Trophoblast cell (in vitro differentiated cells and primary cell): ENCODE measurements around the gene CCDC83.
A peak's percentile ranks its signal among the peaks of the same experiment; 100 is the strongest.
"Not testable (repeated sequence)": the region's sequence is repeated elsewhere in the genome, so short reads cannot be mapped to it uniquely, and the experiment has no call there.

Source experiments
- DNase-seq, 2 donors: peaks; one replicate each; pipeline ENCODE4 v3.0.0-alpha.2; 2016
- H2AFZ ChIP-seq: 2 replicates; pipeline ENCODE4 v1.6.1; 2013; ENCODE audit warnings: low read length, moderate library complexity, mild to moderate bottlenecking; ENCODE audit not compliant: insufficient read depth, poor library complexity
- H2AK5ac ChIP-seq: 2 replicates; pipeline ENCODE4 v1.6.1; 2013; ENCODE audit warnings: mild to moderate bottlenecking, low read length
- H2BK120ac ChIP-seq: 2 replicates; pipeline ENCODE4 v1.6.1; 2013; ENCODE audit warnings: low read length, mild to moderate bottlenecking, moderate library complexity; ENCODE audit not compliant: insufficient read depth, poor library complexity
- H2BK12ac ChIP-seq: 2 replicates; pipeline ENCODE4 v1.6.1; 2013; ENCODE audit warnings: mild to moderate bottlenecking, low read length, moderate library complexity
- H2BK5ac ChIP-seq: 2 replicates; pipeline ENCODE4 v1.6.1; 2013; ENCODE audit warnings: low read length, low read depth, moderate library complexity, mild to moderate bottlenecking; ENCODE audit not compliant: poor library complexity
- H3K14ac ChIP-seq: 2 replicates; pipeline ENCODE4 v1.6.1; 2013; ENCODE audit warnings: mild to moderate bottlenecking, low read length
- H3K18ac ChIP-seq: 2 replicates; pipeline ENCODE4 v1.6.1; 2013; ENCODE audit warnings: mild to moderate bottlenecking, low read length
- H3K23ac ChIP-seq: 2 replicates; pipeline ENCODE4 v1.6.1; 2013; ENCODE audit warnings: low read length
- H3K27ac ChIP-seq: 2 replicates; pipeline ENCODE4 v1.5.1; 2013; ENCODE audit warnings: low read depth, mild to moderate bottlenecking, inconsistent platforms, low read length, moderate library complexity
- H3K27me3 ChIP-seq: 2 replicates; pipeline ENCODE4 v1.6.1; 2013; ENCODE audit warnings: inconsistent platforms, mild to moderate bottlenecking, low read length, moderate library complexity; ENCODE audit not compliant: insufficient read depth
- H3K36me3 ChIP-seq, 2 experiments: 1 replicate in 1 of 2; 2 replicates in 1 of 2; pipeline ENCODE4 v1.6.1; 2013; ENCODE audit warnings: low read length in 2 of 2, mild to moderate bottlenecking in 2 of 2, moderate library complexity in 1 of 2; ENCODE audit not compliant: insufficient read depth in 2 of 2, control insufficient read depth in 1 of 2
- H3K4ac ChIP-seq: 2 replicates; pipeline ENCODE4 v1.6.1; 2013; ENCODE audit warnings: low read depth, mild to moderate bottlenecking, low read length, moderate library complexity
- H3K4me1 ChIP-seq, 2 experiments: 1 replicate in 1 of 2; 2 replicates in 1 of 2; pipeline ENCODE4 v1.6.1; 2013; ENCODE audit warnings: low read length in 2 of 2, mild to moderate bottlenecking in 2 of 2, moderate library complexity in 1 of 2; ENCODE audit not compliant: insufficient read depth in 2 of 2, control insufficient read depth in 1 of 2
- H3K4me2 ChIP-seq: 2 replicates; pipeline ENCODE4 v1.6.1; 2013; ENCODE audit warnings: inconsistent platforms, mild to moderate bottlenecking, low read length, moderate library complexity
- H3K4me3 ChIP-seq: 2 replicates; pipeline ENCODE4 v1.5.1; 2013; ENCODE audit warnings: mild to moderate bottlenecking, low read depth, low read length, inconsistent platforms
- H3K79me1 ChIP-seq: one replicate; pipeline ENCODE4 v1.6.1; 2013; ENCODE audit warnings: low read length
- H3K79me2 ChIP-seq: 2 replicates; pipeline ENCODE4 v1.6.1; 2013; ENCODE audit warnings: low read length, mild to moderate bottlenecking; ENCODE audit not compliant: control insufficient read depth, insufficient read depth, poor library complexity
- H3K9ac ChIP-seq: 2 replicates; pipeline ENCODE4 v1.6.1; 2013; ENCODE audit warnings: mild to moderate bottlenecking, low read length
- H3K9me3 ChIP-seq: 2 replicates; pipeline ENCODE4 v1.6.1; 2013; ENCODE audit warnings: low read depth, mild to moderate bottlenecking, control low read depth, inconsistent platforms, low read length; ENCODE audit not compliant: insufficient read depth
- H4K12ac ChIP-seq: 2 replicates; pipeline ENCODE4 v1.6.1; 2013; ENCODE audit warnings: low read depth, mild to moderate bottlenecking, low read length, moderate library complexity
- H4K8ac ChIP-seq: 2 replicates; pipeline ENCODE4 v1.6.1; 2013; ENCODE audit warnings: low read depth, mild to moderate bottlenecking, low read length, moderate library complexity
- H4K91ac ChIP-seq: one replicate; pipeline ENCODE4 v1.6.1; 2013; ENCODE audit warnings: low read depth, mild to moderate bottlenecking, low read length, moderate library complexity
- WGBS: extraction: QIAGEN DNeasy Blood & Tissue Kit; methylation state at CpG from one replicate; pipeline ENCODE4 v1.1.7; 2013; ENCODE audit warnings: missing lambda C conversion rate; ENCODE audit not compliant: insufficient read length, insufficient coverage; ENCODE audit errors: extremely low coverage; 5-methylcytosine and 5-hydroxymethylcytosine counted together

CCDC83 gene

GRCh38 chr11:85854557-85855340 lies 434 bp upstream of the CCDC83 start:
- H3K4me2 ChIP-seq: peak overlapping the region; percentile 64
- H3K23ac ChIP-seq: no peak overlapping the region
- H3K27me3 ChIP-seq: no peaks in the 10 kb centered on the region
- peaks cover 4 to 5% of the 10 kb centered on the region in 2 experiments for H3K4me1 ChIP-seq
- H2AFZ ChIP-seq: peak overlapping the region; percentile 81
- H3K4me3 ChIP-seq: peak overlapping the region; percentile 57
- WGBS: no CpG with 5 or more reads among the region's 62 CpGs
- peak overlapping the region; percentile 94 for H4K91ac ChIP-seq
- H3K27ac ChIP-seq: peak overlapping the region; percentile 28
- peak overlapping the region; percentile 69 for H3K4ac ChIP-seq
- H3K18ac ChIP-seq: peak overlapping the region; percentile 96
- DNase-seq: peak; percentile 93 to 97
- H2BK120ac ChIP-seq: peak overlapping the region; percentile 91
- peak overlapping the region; percentile 81 for H2BK5ac ChIP-seq
- peak overlapping the region; percentile 87 for H2BK12ac ChIP-seq
- H3K79me2 ChIP-seq: peaks cover 3% of the 10 kb centered on the region
- H3K9ac ChIP-seq: peak overlapping the region; percentile 20
- peaks cover 3% of the 10 kb centered on the region for H3K9me3 ChIP-seq
- H4K12ac ChIP-seq: peak overlapping the region; percentile 92
- H3K36me3 ChIP-seq: no peaks in the 10 kb centered on the region
- H3K14ac ChIP-seq: peak overlapping the region; percentile 95
- no peak overlapping the region for H2AK5ac ChIP-seq
- peaks cover 8% of the 10 kb centered on the region for H3K79me1 ChIP-seq
- peak overlapping the region; percentile 96 for H4K8ac ChIP-seq

GRCh38 chr11:85857098-85857497 lies 1.9 kb downstream of the CCDC83 start:
- Histone ChIP-seq H4K12ac (no peak overlapping the region), H3K4me1 (peaks cover 4 to 5% of the 10 kb centered on the region in 2 experiments), H3K4me2 (no peak overlapping the region), H3K14ac (no peak overlapping the region), H3K27me3 (no peaks in the 10 kb centered on the region), H3K79me1 (peaks cover 8% of the 10 kb centered on the region), H2BK5ac (no peak overlapping the region), H2AK5ac (no peak overlapping the region), H3K79me2 (peaks cover 3% of the 10 kb centered on the region), H2BK12ac (no peak overlapping the region), H4K91ac (no peak overlapping the region), H3K18ac (no peak overlapping the region), H3K27ac (no peak overlapping the region), H2AFZ (no peak overlapping the region), H4K8ac (no peak overlapping the region), H3K9me3 (peaks cover 3% of the 10 kb centered on the region), H2BK120ac (no peak overlapping the region), H3K23ac (no peak overlapping the region), H3K4ac (no peak overlapping the region), H3K36me3 (no peaks in the 10 kb centered on the region), H3K4me3 (no peak overlapping the region), H3K9ac (no peak overlapping the region)
- no CpG with 5 or more reads among the region's 10 CpGs for WGBS
- no peak for DNase-seq

- H2AFZ ChIP-seq, H2BK5ac ChIP-seq, H3K9me3 ChIP-seq, H3K4me2 ChIP-seq, H3K27me3 ChIP-seq, H3K4ac ChIP-seq, H3K79me1 ChIP-seq, H3K79me2 ChIP-seq, H2BK12ac ChIP-seq, H3K36me3 ChIP-seq, H3K14ac ChIP-seq, H3K9ac ChIP-seq, DNase-seq, H3K4me1 ChIP-seq, H2AK5ac ChIP-seq, H4K8ac ChIP-seq, H3K18ac ChIP-seq, H2BK120ac ChIP-seq, H4K12ac ChIP-seq, H3K23ac ChIP-seq, H3K27ac ChIP-seq, H4K91ac ChIP-seq, H3K4me3 ChIP-seq: not testable (repeated sequence)
Observed at GRCh38 chr11:85859541-85859940, 4.4 kb downstream of the CCDC83 start.

- Histone ChIP-seq H2BK5ac (no peak overlapping the region), H3K79me2 (no peaks in the 10 kb centered on the region), H2BK120ac (no peak overlapping the region), H3K36me3 (no peaks in the 10 kb centered on the region), H4K8ac (no peak overlapping the region), H3K27ac (no peak overlapping the region), H3K9ac (no peak overlapping the region), H3K9me3 (no peaks in the 10 kb centered on the region), H3K23ac (no peak overlapping the region), H3K14ac (no peak overlapping the region), H4K91ac (no peak overlapping the region), H3K27me3 (no peaks in the 10 kb centered on the region), H3K4ac (no peak overlapping the region), H3K4me1 (no peaks in the 10 kb centered on the region), H3K18ac (no peak overlapping the region), H4K12ac (no peak overlapping the region), H3K4me2 (no peak overlapping the region), H3K79me1 (no peaks in the 10 kb centered on the region), H2AK5ac (no peak overlapping the region), H2BK12ac (no peak overlapping the region), H3K4me3 (no peak overlapping the region), H2AFZ (no peak overlapping the region)
- no CpG with 5 or more reads among the region's 1 CpG for WGBS
- no peak for DNase-seq
Observed at GRCh38 chr11:85863855-85864254, 8.7 kb downstream of the CCDC83 start.
